HEK293 (cell line): ENCODE data around the gene THOC3.
"Not testable (repeated sequence)": the region's sequence is repeated elsewhere in the genome, so short reads cannot be mapped to it uniquely, and the experiment has no call there.

Experiments used
- BCL11A ChIP-seq: fragments of 450-650 bp; formaldehyde crosslinking; IDR thresholded peaks from 2 replicates; pipeline ENCODE4 v1.5.1; 2016; ENCODE audit warnings: low read depth, missing biosample characterization, missing genetic modification characterization
- HOXC10 ChIP-seq: sonication (generic); formaldehyde crosslinking; IDR thresholded peaks from 2 replicates; pipeline ENCODE4 v1.8.1; 2023; ENCODE audit warnings: mild to moderate bottlenecking, missing genetic modification reagents
- SP3 ChIP-seq: fragments of 450-650 bp; formaldehyde crosslinking; IDR thresholded peaks from 2 replicates; pipeline ENCODE4 v1.5.1; 2016; ENCODE audit warnings: missing biosample characterization, missing genetic modification characterization
- ZFP41 ChIP-seq: fragments of 450-650 bp; formaldehyde crosslinking; IDR thresholded peaks from 2 replicates; pipeline ENCODE4 v1.5.1; 2016; ENCODE audit warnings: missing biosample characterization, missing genetic modification characterization, borderline replicate concordance
- ZNF157 ChIP-seq: fragments of 450-650 bp; formaldehyde crosslinking; IDR thresholded peaks from 2 replicates; pipeline ENCODE4 v1.5.1; 2016; ENCODE audit warnings: missing biosample characterization, missing genetic modification characterization
- ZNF248 ChIP-seq: fragments of 450-650 bp; formaldehyde crosslinking; IDR thresholded peaks from 2 replicates; pipeline ENCODE4 v1.5.1; 2017; ENCODE audit warnings: missing biosample characterization, missing genetic modification characterization
- ZNF274 ChIP-seq, 2 experiments: fragments of 200-500 bp in 1 of 2; fragments of 450-650 bp in 1 of 2; sonication (Bioruptor generic) in 1 of 2; formaldehyde crosslinking in 1 of 2; IDR thresholded peaks; 2 replicates each; pipeline versions ENCODE4 v1.5.1 to v1.6.1; 2014 to 2016; ENCODE audit warnings: borderline replicate concordance in 1 of 2, inconsistent platforms in 1 of 2, low read length in 1 of 2, missing biosample characterization in 1 of 2, missing genetic modification characterization in 1 of 2
- TF ChIP-seq, protein P1 (sequence below): fragments of 450-650 bp; formaldehyde crosslinking; IDR thresholded peaks from 2 replicates; pipeline ENCODE4 v1.5.1; 2016; ENCODE audit warnings: missing biosample characterization, missing genetic modification characterization
- TF ChIP-seq, protein P2 (sequence below): fragments of 450-650 bp; formaldehyde crosslinking; IDR thresholded peaks from 2 replicates; pipeline ENCODE4 v1.5.1; 2016; ENCODE audit warnings: missing biosample characterization, missing genetic modification characterization

DNA sequence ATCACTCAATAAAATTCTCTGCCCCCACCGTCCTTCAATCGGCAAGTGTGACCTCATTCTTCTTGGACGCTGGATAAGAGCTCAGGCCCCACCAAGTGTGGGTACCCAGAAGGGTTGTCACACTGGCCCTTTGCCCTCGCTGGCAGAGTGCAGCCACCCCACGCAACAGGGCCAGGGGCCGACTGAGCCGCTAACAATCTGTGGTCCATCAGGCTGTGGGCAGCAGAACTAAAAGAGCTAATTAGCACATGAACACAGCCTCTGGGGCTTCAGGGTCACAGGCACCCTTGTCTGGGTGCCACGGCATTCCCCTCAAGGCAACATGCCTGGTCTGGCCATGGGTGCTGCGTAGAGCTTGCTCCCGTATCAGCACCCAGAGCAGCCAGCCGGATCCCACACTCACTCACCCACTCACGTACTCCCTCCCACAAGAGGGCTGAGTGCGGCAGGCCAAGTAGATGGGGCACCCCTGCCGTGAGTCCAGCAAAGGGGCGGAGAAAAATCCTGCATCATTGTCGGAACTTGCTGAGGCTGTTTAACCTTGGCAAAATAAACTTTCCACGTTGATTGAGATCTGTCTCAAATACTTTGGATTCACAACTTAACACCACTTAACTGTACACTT is 11.4 kb upstream of the THOC3 start:
- not testable (repeated sequence) for TF ChIP-seq SP3 (tag by site-specific recombination); ZNF274 (IDR thresholded peaks at IDR 0.05; ENCODE audit: low read length); ZNF274 (tag by site-specific recombination; IDR thresholded peaks at IDR 0.05; ENCODE audit: borderline replicate concordance); ZFP41 (tag by site-specific recombination); ZNF157; BCL11A; HOXC10 (CRISPR knock-in tag); ZNF248 (tag by site-specific recombination)
- TF ChIP-seq, protein P1, sequence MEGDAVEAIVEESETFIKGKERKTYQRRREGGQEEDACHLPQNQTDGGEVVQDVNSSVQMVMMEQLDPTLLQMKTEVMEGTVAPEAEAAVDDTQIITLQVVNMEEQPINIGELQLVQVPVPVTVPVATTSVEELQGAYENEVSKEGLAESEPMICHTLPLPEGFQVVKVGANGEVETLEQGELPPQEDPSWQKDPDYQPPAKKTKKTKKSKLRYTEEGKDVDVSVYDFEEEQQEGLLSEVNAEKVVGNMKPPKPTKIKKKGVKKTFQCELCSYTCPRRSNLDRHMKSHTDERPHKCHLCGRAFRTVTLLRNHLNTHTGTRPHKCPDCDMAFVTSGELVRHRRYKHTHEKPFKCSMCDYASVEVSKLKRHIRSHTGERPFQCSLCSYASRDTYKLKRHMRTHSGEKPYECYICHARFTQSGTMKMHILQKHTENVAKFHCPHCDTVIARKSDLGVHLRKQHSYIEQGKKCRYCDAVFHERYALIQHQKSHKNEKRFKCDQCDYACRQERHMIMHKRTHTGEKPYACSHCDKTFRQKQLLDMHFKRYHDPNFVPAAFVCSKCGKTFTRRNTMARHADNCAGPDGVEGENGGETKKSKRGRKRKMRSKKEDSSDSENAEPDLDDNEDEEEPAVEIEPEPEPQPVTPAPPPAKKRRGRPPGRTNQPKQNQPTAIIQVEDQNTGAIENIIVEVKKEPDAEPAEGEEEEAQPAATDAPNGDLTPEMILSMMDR (tag by site-specific recombination): not testable (repeated sequence)
- TF ChIP-seq, protein P2, sequence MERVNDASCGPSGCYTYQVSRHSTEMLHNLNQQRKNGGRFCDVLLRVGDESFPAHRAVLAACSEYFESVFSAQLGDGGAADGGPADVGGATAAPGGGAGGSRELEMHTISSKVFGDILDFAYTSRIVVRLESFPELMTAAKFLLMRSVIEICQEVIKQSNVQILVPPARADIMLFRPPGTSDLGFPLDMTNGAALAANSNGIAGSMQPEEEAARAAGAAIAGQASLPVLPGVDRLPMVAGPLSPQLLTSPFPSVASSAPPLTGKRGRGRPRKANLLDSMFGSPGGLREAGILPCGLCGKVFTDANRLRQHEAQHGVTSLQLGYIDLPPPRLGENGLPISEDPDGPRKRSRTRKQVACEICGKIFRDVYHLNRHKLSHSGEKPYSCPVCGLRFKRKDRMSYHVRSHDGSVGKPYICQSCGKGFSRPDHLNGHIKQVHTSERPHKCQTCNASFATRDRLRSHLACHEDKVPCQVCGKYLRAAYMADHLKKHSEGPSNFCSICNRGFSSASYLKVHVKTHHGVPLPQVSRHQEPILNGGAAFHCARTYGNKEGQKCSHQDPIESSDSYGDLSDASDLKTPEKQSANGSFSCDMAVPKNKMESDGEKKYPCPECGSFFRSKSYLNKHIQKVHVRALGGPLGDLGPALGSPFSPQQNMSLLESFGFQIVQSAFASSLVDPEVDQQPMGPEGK: not testable (repeated sequence)
